Lower leg skin (tissue), 3 donors: ENCODE measurements around the gene TCF7L1.

Source experiments
- POLR2A ChIP-seq, 2 donors: fragments of 450-650 bp; IDR thresholded peaks; one replicate each; pipeline ENCODE4 v1.6.1; 2016 to 2017; ENCODE audit warnings: antibody characterized with exemption in 2 of 2, mild to moderate bottlenecking in 1 of 2, moderate library complexity in 1 of 2
- TF ChIP-seq, protein P1 (sequence below), 3 donors: fragments of 450-650 bp; IDR thresholded peaks; one replicate each; pipeline ENCODE4 v1.5.1; 2016; ENCODE audit warnings: antibody characterized with exemption in 3 of 3, mild to moderate bottlenecking in 3 of 3, moderate library complexity in 2 of 3

DNA sequence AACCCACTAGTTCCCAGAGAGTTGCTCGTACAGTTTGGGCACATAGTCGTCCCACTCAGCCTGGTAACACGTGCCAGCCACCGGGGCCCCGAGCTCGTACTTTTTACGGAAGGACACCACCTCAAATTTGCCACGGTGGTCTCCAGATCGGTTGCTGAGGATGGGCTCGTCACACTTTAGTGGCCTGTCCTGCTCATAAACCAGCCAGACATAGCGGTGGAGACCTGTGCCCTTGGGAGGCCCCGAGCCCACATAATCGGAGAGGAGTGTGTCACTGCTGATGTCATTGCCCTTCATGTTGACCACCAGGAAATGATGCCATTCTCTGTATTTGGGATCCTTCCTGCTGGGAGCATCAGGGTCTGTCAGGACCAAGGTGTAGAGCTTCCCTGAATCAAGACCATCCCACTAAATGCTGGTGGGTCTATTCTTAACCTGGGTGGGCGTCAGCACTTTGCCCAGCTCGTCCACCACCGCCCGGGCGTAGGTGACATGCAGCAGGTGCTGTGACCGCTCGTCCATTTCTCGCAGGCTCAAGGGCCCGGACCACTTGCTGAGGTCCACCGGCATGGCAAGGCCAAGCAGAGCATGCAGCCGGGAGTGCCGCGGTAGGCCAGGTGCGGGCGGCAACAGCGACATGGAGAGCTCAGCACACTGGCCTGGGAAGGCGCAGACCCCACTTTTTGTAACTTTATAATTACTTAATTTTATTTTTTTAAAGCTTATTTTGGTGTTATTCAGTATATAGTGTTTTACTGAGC is 208.3 kb downstream of the TCF7L1 start:
- TF ChIP-seq, protein P1, sequence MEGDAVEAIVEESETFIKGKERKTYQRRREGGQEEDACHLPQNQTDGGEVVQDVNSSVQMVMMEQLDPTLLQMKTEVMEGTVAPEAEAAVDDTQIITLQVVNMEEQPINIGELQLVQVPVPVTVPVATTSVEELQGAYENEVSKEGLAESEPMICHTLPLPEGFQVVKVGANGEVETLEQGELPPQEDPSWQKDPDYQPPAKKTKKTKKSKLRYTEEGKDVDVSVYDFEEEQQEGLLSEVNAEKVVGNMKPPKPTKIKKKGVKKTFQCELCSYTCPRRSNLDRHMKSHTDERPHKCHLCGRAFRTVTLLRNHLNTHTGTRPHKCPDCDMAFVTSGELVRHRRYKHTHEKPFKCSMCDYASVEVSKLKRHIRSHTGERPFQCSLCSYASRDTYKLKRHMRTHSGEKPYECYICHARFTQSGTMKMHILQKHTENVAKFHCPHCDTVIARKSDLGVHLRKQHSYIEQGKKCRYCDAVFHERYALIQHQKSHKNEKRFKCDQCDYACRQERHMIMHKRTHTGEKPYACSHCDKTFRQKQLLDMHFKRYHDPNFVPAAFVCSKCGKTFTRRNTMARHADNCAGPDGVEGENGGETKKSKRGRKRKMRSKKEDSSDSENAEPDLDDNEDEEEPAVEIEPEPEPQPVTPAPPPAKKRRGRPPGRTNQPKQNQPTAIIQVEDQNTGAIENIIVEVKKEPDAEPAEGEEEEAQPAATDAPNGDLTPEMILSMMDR (IDR thresholded peaks at IDR 0.05) = no peak
- no peak for TF ChIP-seq POLR2A (IDR thresholded peaks at IDR 0.05)
